ENCODE data around the gene VPS25. TPM values are rescaled to one million over a fixed set of nuclear protein-coding genes. Genes with fewer than 3 reads are reported as not detected.

VPS25 gene
- polyA plus RNA-seq, 4 donors: 85.0 to 90.7 (median 88.9) TPM

GRCh38 chr17:42792545-42792944 is 19.3 kb downstream of the VPS25 start:
- DNase-seq (ENCODE audit: low read depth in 4 of 4, low spot score in 3 of 4): no peak

- DNase-seq (ENCODE audit: low read depth in 4 of 4, low spot score in 3 of 4): no peak
Measured at GRCh38 chr17:42795061-42795460, 21.8 kb downstream of the VPS25 start.

GRCh38 chr17:42795465-42795864 is 22.2 kb downstream of the VPS25 start:
- DNase-seq (ENCODE audit: low read depth in 4 of 4, low spot score in 3 of 4): no peak

GRCh38 chr17:42796066-42796758 is 23.0 kb downstream of the VPS25 start:
- no peak for DNase-seq (ENCODE audit: low read depth in 4 of 4, low spot score in 3 of 4)

GRCh38 chr17:42797067-42798007 is 24.1 kb downstream of the VPS25 start:
- DNase-seq (ENCODE audit: low read depth in 4 of 4, low spot score in 3 of 4): no peak

DNA sequence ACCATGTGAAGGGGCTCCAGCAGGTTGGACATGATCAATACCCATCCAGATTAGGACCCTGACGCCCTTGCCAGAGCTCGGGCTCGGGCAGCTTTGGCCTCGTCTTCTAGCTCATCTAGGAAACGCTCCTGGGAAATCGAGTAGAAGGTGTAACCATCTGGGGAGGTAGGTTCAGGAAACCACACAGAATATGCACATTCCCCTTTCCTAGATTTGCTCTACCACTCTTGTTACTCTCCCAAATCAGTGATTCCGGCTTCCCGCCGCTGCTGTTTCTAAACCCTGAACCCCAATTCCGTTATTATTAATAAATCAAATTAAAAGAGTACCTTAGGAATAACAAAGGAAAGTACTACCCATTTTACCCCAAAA is 24.7 kb downstream of the VPS25 start:
- DNase-seq (ENCODE audit: low read depth in 4 of 4, low spot score in 3 of 4): no peak

DNA sequence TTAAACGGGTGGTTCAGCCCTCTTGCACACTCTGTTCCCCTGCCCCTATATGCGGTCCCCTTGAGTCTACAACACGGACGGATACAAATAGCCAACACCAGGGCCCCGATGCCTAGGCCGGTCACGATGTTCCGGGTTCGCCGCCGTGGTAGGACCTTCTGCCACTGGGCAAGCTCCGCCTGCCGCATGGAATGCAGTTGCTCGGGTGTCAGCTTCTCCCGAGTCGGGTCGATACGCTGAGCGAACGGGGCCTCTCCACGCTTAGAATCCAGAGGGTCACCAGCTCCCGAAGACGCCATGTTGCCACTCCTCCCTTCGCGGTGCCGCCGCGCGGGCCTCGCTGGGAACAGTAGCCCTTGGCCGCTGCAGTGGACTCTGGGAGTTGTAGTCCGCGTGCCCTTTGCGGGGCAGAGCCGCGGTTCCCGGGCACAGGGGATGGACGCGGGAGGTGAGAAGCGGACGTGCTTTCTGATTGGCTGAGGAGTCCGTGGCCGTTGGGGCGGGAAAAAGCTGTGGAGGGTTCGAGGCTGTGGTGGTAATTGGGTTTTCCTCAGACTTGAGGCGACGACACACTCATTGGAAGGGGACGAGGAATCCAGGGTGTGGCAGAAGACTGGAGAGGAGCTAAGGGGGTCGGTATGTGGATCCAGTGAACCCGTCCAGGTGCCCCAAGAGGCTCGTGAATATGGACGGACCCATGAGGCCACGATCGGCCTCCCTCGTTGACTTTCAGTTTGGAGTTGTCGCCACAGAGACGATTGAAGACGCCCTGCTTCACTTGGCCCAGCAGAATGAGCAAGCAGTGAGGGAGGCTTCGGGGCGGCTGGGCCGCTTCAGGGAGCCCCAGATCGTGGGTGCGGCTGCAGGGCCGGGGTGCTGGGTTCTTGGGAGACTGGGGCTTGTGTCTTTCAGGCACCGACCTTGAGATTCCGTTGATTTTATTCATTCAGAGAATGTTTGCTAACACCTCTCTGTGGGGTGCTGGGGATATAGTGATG is 25.4 kb downstream of the VPS25 start, which contains the start of the genes CNTD1 and COA3:
Gene CNTD1, plus strand, starts transcription at position 479 of the 998 bp plus-strand sequence. Its CDS starts 207 bp downstream, at position 686.
Gene COA3, minus strand, starts transcription at position 322 of the 998 bp plus-strand sequence. Its CDS starts 23 bp downstream, at position 299.
- DNase-seq (ENCODE audit: low read depth in 4 of 4, low spot score in 3 of 4): peak in 3 of 4 donors; percentile 64 to 68 (median 68)

DNA sequence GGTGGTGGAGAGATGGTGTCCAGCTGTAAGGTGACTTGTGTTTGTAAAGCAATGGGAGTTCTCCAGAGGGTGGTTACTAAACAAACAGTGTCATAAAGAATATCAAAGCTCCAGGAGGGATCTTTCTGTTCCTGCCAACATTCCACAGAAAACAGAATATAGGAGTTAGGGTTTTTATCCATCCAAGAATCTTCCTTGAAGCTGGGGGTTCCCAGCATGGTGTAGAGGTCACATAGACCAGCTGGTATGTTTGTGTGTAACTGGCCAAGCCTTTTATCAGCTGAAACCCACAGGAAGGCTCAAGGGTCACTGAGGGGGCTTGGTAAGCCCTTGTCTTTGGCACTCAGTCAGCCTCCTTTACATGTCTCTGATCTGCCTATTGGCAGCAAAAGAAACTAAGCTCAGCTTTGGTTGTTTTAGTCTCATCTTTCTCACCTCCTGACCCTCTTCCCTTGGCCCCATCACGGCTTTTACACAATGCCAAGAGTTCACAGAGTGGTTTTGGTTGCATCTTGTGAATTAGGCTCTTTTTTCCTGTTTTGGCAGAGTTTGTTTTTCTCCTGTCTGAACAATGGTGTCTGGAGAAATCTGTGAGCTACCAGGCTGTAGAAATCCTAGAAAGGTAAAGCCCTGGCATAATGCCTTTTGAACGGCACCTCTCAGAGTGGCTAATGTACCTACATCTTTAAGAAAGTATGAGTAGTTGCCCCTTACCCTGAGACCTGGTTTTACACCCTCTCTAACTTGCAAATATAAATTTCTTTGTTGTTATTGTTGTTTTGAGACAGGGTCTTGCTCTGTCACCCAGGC is 30.0 kb downstream of the VPS25 start:
- DNase-seq (ENCODE audit: low read depth in 4 of 4, low spot score in 3 of 4): no peak

GRCh38 chr17:42804918-42805367 is 31.7 kb downstream of the VPS25 start:
- DNase-seq (ENCODE audit: low read depth in 4 of 4, low spot score in 3 of 4): no peak

GRCh38 chr17:42806249-42806648 is 33.0 kb downstream of the VPS25 start:
- no peak for DNase-seq (ENCODE audit: low read depth in 4 of 4, low spot score in 3 of 4)

DNA sequence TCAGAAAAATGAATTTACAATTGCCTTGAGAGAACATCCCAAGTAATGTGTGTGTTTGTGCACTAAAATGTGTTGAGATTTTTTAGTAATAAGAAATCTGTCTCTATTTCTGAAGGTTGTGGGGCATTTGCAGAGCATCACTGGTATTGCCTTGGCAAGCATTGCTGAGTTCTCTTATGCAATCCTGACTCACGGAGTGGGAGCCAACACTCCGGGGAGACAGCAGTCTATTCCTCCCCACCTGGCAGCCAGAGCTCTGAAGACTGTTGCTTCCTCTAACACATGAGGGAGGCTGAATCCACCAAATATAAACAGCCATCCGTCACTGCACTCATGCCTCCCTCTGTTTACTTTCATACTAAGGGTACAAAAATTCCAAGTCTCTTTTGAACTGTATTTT is 36.0 kb downstream of the VPS25 start:
- DNase-seq (ENCODE audit: low read depth in 4 of 4, low spot score in 3 of 4): no peak

GRCh38 chr17:42814633-42815399 is 41.6 kb downstream of the VPS25 start:
- DNase-seq (ENCODE audit: low read depth in 4 of 4, low spot score in 3 of 4): no peak

- DNase-seq (ENCODE audit: low read depth in 4 of 4, low spot score in 3 of 4): no peak
Measured at GRCh38 chr17:42817866-42818265, 44.6 kb downstream of the VPS25 start.

- DNase-seq (ENCODE audit: low read depth in 4 of 4, low spot score in 3 of 4): no peak
Measured at GRCh38 chr17:42818379-42818778, 45.1 kb downstream of the VPS25 start.

DNA sequence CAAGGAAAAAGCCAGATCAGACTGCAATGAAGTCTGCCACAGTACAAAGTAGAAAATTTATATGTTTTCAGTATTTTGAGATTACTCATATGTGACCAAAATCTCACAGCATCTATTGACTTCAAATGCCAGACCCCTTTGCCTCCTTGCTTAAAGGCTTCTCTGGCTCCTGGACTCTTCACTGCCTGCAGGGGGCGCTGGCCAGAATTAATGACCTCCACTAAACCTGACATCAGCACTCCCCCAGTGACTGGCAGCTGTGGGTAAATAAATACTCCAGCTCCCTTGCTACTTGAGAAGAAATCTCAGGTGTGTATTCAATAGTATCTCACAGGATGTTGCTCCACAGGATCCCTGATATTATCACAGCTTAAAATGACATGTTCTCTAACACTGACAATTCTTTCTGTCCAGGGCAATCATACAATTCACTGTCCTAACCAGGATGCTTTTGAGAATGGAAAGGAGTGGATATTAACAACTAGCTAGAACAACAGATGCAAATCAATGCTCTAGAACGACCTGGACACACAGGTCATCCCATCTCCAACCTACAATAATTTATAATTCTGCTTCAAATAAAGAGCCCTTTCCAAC is 46.8 kb downstream of the VPS25 start:
- no peak for DNase-seq (ENCODE audit: low read depth in 4 of 4, low spot score in 3 of 4)

- no peak for DNase-seq (ENCODE audit: low read depth in 4 of 4, low spot score in 3 of 4)
Measured at GRCh38 chr17:42821176-42821575, 47.9 kb downstream of the VPS25 start.

GRCh38 chr17:42827472-42827871 is 54.2 kb downstream of the VPS25 start:
- no peak for DNase-seq (ENCODE audit: low read depth in 4 of 4, low spot score in 3 of 4)
